Measurements from ENCODE around the gene MACROD1. TPM values are rescaled to one million over a fixed set of nuclear protein-coding genes. Genes with fewer than 3 reads are reported as not detected.

Gene MACROD1
- total and polyA plus RNA-seq, 2 donors, result 9.7 to 16.6 TPM

GRCh38 chr11:64100360-64100759 lies 65.6 kb downstream of the MACROD1 start:
- 95% methylated on average over 8 of the region's 8 CpGs for WGBS
- H3K27ac ChIP-seq (ENCODE audit: low read depth in 1 of 2, low read length in 1 of 2), result no peak overlapping the region
- peaks cover 0 to 26% of the 10 kb centered on the region in 2 donors for H3K4me1 ChIP-seq (ENCODE audit: control insufficient read depth in 2 of 2, insufficient read depth in 2 of 2, low read length in 2 of 2)
- no peaks in the 10 kb centered on the region for H3K9me3 ChIP-seq (ENCODE audit: control insufficient read depth in 2 of 2, insufficient read depth in 1 of 2, low read length in 1 of 2)
- no peaks in the 10 kb centered on the region for H3K27me3 ChIP-seq (ENCODE audit: control insufficient read depth in 2 of 2, insufficient read depth in 1 of 2, low read length in 1 of 2)
- no peak overlapping the region for H3K4me3 ChIP-seq (ENCODE audit: low read length in 2 of 2)
- H3K36me3 ChIP-seq (ENCODE audit: control insufficient read depth in 2 of 2, insufficient read depth in 2 of 2, low read length in 1 of 2), result no peaks in the 10 kb centered on the region
- DNase-seq (ENCODE audit: low read depth in 6 of 9, low spot score in 9 of 9), result no peak

GRCh38 chr11:64099436-64099835 lies 66.5 kb downstream of the MACROD1 start:
- over 99% methylated on average over 4 of the region's 4 CpGs for WGBS
- Histone ChIP-seq H3K4me1 (ENCODE audit: control insufficient read depth in 2 of 2, insufficient read depth in 2 of 2, low read length in 2 of 2) (peaks cover 0 to 35% of the 10 kb centered on the region in 2 donors), H3K4me3 (ENCODE audit: low read length in 2 of 2) (no peak overlapping the region), H3K36me3 (ENCODE audit: control insufficient read depth in 2 of 2, insufficient read depth in 2 of 2, low read length in 1 of 2) (no peaks in the 10 kb centered on the region), H3K27me3 (ENCODE audit: control insufficient read depth in 2 of 2, insufficient read depth in 1 of 2, low read length in 1 of 2) (no peaks in the 10 kb centered on the region), H3K27ac (ENCODE audit: low read depth in 1 of 2, low read length in 1 of 2) (no peak overlapping the region), H3K9me3 (ENCODE audit: control insufficient read depth in 2 of 2, insufficient read depth in 1 of 2, low read length in 1 of 2) (no peaks in the 10 kb centered on the region)
- no peak for DNase-seq (ENCODE audit: low read depth in 6 of 9, low spot score in 9 of 9)

GRCh38 chr11:64098318-64098831 lies 67.5 kb downstream of the MACROD1 start:
- Histone ChIP-seq H3K27me3 (ENCODE audit: control insufficient read depth in 2 of 2, insufficient read depth in 1 of 2, low read length in 1 of 2) (no peaks in the 10 kb centered on the region), H3K9me3 (ENCODE audit: control insufficient read depth in 2 of 2, insufficient read depth in 1 of 2, low read length in 1 of 2) (no peaks in the 10 kb centered on the region), H3K4me1 (ENCODE audit: control insufficient read depth in 2 of 2, insufficient read depth in 2 of 2, low read length in 2 of 2) (peaks cover 0 to 32% of the 10 kb centered on the region in 2 donors), H3K27ac (ENCODE audit: low read depth in 1 of 2, low read length in 1 of 2) (no peak overlapping the region), H3K36me3 (ENCODE audit: control insufficient read depth in 2 of 2, insufficient read depth in 2 of 2, low read length in 1 of 2) (no peaks in the 10 kb centered on the region), H3K4me3 (ENCODE audit: low read length in 2 of 2) (no peak overlapping the region)
- no peak for DNase-seq (ENCODE audit: low read depth in 6 of 9, low spot score in 9 of 9)
- 97% methylated on average over 6 of the region's 6 CpGs for WGBS

DNA sequence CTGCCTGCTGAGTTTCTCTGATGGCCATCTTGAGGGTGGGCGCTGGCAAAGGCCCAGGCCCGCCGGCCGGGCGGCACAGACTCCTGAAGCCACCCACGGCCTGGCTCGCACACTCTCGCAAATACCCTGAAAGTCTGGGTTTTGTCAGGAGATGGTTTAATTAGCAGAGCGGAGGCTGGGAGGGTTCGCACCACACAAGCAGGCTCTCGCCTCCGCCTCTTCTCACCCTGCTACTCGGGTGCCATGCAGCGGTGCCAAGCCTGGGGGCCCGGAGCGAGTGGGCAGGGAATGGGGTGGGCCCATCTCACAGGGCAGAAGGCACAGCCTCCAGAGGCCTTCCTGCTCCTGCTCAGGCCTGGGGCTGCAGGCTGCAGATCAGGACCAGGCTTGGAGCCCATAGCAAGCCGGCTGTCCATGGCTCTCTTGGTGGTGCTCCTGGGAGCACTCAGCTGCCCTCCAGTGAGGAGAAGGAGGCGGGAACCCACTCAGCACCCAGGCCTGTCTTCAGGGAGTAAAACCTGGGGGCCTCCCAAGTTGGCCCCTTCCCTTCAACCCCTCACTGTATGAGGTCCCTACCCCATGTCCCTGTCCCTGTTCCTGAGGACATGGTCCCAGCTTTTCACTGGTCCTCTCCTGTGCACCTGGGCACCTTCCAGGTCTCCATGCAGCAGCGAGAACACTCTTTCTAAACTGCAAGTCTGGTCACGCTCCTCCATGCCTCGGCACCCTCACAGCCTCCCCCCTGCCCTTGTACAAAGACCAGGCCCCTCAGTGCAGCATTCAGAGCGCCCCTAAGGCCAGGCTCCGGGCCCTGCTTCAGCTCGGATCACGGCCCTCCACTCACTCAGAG lies 68.2 kb downstream of the MACROD1 start:
- no peak for DNase-seq (ENCODE audit: low read depth in 6 of 9, low spot score in 9 of 9)
- Histone ChIP-seq H3K27me3 (ENCODE audit: control insufficient read depth in 2 of 2, insufficient read depth in 1 of 2, low read length in 1 of 2) (no peaks in the 10 kb centered on the region), H3K36me3 (ENCODE audit: control insufficient read depth in 2 of 2, insufficient read depth in 2 of 2, low read length in 1 of 2) (no peaks in the 10 kb centered on the region), H3K27ac (ENCODE audit: low read depth in 1 of 2, low read length in 1 of 2) (no peak overlapping the region), H3K4me3 (ENCODE audit: low read length in 2 of 2) (no peak overlapping the region), H3K4me1 (ENCODE audit: control insufficient read depth in 2 of 2, insufficient read depth in 2 of 2, low read length in 2 of 2) (peaks cover 0 to 26% of the 10 kb centered on the region in 2 donors), H3K9me3 (ENCODE audit: control insufficient read depth in 2 of 2, insufficient read depth in 1 of 2, low read length in 1 of 2) (no peaks in the 10 kb centered on the region)
- WGBS, result 93% methylated on average over 25 of the region's 25 CpGs

GRCh38 chr11:64096835-64097234 lies 69.1 kb downstream of the MACROD1 start:
- 96% methylated on average over 13 of the region's 13 CpGs for WGBS
- H3K27me3 ChIP-seq (ENCODE audit: control insufficient read depth in 2 of 2, insufficient read depth in 1 of 2, low read length in 1 of 2), result no peaks in the 10 kb centered on the region
- H3K9me3 ChIP-seq (ENCODE audit: control insufficient read depth in 2 of 2, insufficient read depth in 1 of 2, low read length in 1 of 2), result no peaks in the 10 kb centered on the region
- no peak overlapping the region for H3K27ac ChIP-seq (ENCODE audit: low read depth in 1 of 2, low read length in 1 of 2)
- no peaks in the 10 kb centered on the region for H3K36me3 ChIP-seq (ENCODE audit: control insufficient read depth in 2 of 2, insufficient read depth in 2 of 2, low read length in 1 of 2)
- H3K4me1 ChIP-seq (ENCODE audit: control insufficient read depth in 2 of 2, insufficient read depth in 2 of 2, low read length in 2 of 2), result peaks cover 0 to 21% of the 10 kb centered on the region in 2 donors
- DNase-seq (ENCODE audit: low read depth in 6 of 9, low spot score in 9 of 9), result no peak
- no peak overlapping the region for H3K4me3 ChIP-seq (ENCODE audit: low read length in 2 of 2)

- H3K9me3 ChIP-seq (ENCODE audit: control insufficient read depth in 2 of 2, insufficient read depth in 1 of 2, low read length in 1 of 2), result no peaks in the 10 kb centered on the region
- no peak for DNase-seq (ENCODE audit: low read depth in 6 of 9, low spot score in 9 of 9)
Observed at GRCh38 chr11:64095949-64096348, 70.0 kb downstream of the MACROD1 start.

DNA sequence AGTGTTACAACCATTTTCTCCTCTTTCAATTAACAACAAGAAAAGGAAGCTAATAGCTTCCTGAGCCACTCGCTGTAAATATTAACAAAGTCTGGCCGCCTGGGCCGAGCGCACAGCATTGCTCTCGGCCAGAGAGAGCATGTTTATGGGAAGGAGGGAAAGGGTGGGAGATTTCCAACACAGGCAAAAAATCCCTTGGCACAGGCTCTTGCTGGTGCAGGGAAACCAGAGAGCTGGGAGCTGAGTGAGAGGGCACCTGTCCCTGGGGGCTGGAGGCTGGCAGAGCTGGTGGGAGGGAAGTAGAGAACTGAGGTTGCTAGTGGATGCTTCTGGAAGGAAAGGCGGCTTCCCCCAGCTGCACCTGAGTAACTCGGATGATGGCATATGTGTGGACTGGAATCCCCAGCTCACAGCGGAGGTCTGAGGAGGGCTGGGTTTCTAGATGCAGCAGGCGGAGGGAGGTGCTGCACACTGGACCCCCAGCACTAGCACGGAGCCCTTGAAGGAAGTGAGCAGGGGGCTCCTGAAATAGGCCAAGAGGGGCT lies 70.6 kb downstream of the MACROD1 start:
- Histone ChIP-seq H3K36me3 (ENCODE audit: control insufficient read depth in 2 of 2, insufficient read depth in 2 of 2, low read length in 1 of 2) (no peaks in the 10 kb centered on the region), H3K27ac (ENCODE audit: low read depth in 1 of 2, low read length in 1 of 2) (no peak overlapping the region), H3K27me3 (ENCODE audit: control insufficient read depth in 2 of 2, insufficient read depth in 1 of 2, low read length in 1 of 2) (no peaks in the 10 kb centered on the region), H3K4me1 (ENCODE audit: control insufficient read depth in 2 of 2, insufficient read depth in 2 of 2, low read length in 2 of 2) (peaks cover 7 to 25% of the 10 kb centered on the region in 2 donors), H3K4me3 (ENCODE audit: low read length in 2 of 2) (no peak overlapping the region), H3K9me3 (ENCODE audit: control insufficient read depth in 2 of 2, insufficient read depth in 1 of 2, low read length in 1 of 2) (no peaks in the 10 kb centered on the region)
- DNase-seq (ENCODE audit: low read depth in 6 of 9, low spot score in 9 of 9), result no peak
- 91% methylated on average over 10 of the region's 10 CpGs for WGBS

More at GRCh38 chr11:64095949-64096348, 70.0 kb downstream of the MACROD1 start:
- Histone ChIP-seq H3K27ac (ENCODE audit: low read depth in 1 of 2, low read length in 1 of 2) (no peak overlapping the region), H3K27me3 (ENCODE audit: control insufficient read depth in 2 of 2, insufficient read depth in 1 of 2, low read length in 1 of 2) (no peaks in the 10 kb centered on the region), H3K36me3 (ENCODE audit: control insufficient read depth in 2 of 2, insufficient read depth in 2 of 2, low read length in 1 of 2) (no peaks in the 10 kb centered on the region), H3K4me1 (ENCODE audit: control insufficient read depth in 2 of 2, insufficient read depth in 2 of 2, low read length in 2 of 2) (peaks cover 1 to 19% of the 10 kb centered on the region in 2 donors), H3K4me3 (ENCODE audit: low read length in 2 of 2) (no peak overlapping the region)
- 89% methylated on average over 14 of the region's 14 CpGs for WGBS

GRCh38 chr11:64094463-64095260 lies 71.3 kb downstream of the MACROD1 start:
- 82% methylated on average over 20 of the region's 20 CpGs for WGBS
- Histone ChIP-seq H3K27ac (ENCODE audit: low read depth in 1 of 2, low read length in 1 of 2) (no peak overlapping the region), H3K27me3 (ENCODE audit: control insufficient read depth in 2 of 2, insufficient read depth in 1 of 2, low read length in 1 of 2) (no peaks in the 10 kb centered on the region)

More at GRCh38 chr11:64094463-64095260, 71.3 kb downstream of the MACROD1 start:
- Histone ChIP-seq H3K4me1 (ENCODE audit: control insufficient read depth in 2 of 2, insufficient read depth in 2 of 2, low read length in 2 of 2) (peaks cover 14 to 32% of the 10 kb centered on the region in 2 donors), H3K36me3 (ENCODE audit: control insufficient read depth in 2 of 2, insufficient read depth in 2 of 2, low read length in 1 of 2) (no peaks in the 10 kb centered on the region), H3K4me3 (ENCODE audit: low read length in 2 of 2) (no peak overlapping the region), H3K9me3 (ENCODE audit: control insufficient read depth in 2 of 2, insufficient read depth in 1 of 2, low read length in 1 of 2) (no peaks in the 10 kb centered on the region)
- DNase-seq (ENCODE audit: low read depth in 6 of 9, low spot score in 9 of 9), result no peak

Measured in thymus (tissue), 11 donors.